Measurements from ENCODE around the gene NME1.

NME1 gene

GRCh38 chr17:51189628-51190027 lies 36.3 kb downstream of the NME1 start:
- H3K27ac Mint-ChIP-seq, result no peak overlapping the region
- DNase-seq (ENCODE audit: low spot score), result no peak
- H3K9me3 Mint-ChIP-seq, result no peaks in the 10 kb centered on the region
- no peak overlapping the region for H3K4me3 Mint-ChIP-seq
- no peaks in the 10 kb centered on the region for H3K27me3 Mint-ChIP-seq (ENCODE audit: low read depth)
- H3K36me3 Mint-ChIP-seq (ENCODE audit: low read depth), result peaks cover 30% of the 10 kb centered on the region
- peaks cover 2% of the 10 kb centered on the region for H3K4me1 Mint-ChIP-seq (ENCODE audit: low read depth)

DNA sequence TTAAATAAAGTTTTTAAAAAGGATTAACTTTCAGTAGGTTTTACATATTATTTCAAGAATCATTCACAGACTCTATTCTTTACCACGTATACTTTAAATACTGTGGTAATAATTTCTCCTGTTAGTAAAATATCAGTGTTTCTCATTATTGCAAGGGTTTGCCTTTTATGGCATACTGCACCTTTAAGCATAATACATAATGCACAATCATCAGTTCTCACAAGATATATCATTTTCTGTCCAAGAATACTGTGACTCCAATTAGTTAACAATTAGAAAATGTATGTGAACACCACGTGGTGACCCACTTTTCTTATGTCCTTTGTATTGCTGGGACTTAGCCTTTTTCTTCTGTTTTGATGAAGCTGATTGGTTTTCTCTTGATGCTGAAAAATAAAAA lies 38.5 kb downstream of the NME1 start:
- Mint-ChIP-seq H3K27ac (no peak overlapping the region), H3K27me3 (ENCODE audit: low read depth) (no peaks in the 10 kb centered on the region), H3K36me3 (ENCODE audit: low read depth) (peaks cover 22% of the 10 kb centered on the region), H3K4me1 (ENCODE audit: low read depth) (peaks cover 2% of the 10 kb centered on the region), H3K9me3 (no peaks in the 10 kb centered on the region), H3K4me3 (no peak overlapping the region)
- no peak for DNase-seq (ENCODE audit: low spot score)

GRCh38 chr17:51197754-51198153 lies 44.4 kb downstream of the NME1 start:
- H3K36me3 Mint-ChIP-seq (ENCODE audit: low read depth), result peaks cover 35% of the 10 kb centered on the region

GRCh38 chr17:51200295-51200694 lies 46.9 kb downstream of the NME1 start:
- no peaks in the 10 kb centered on the region for H3K27me3 Mint-ChIP-seq (ENCODE audit: low read depth)
- H3K4me1 Mint-ChIP-seq (ENCODE audit: low read depth), result peaks cover 8% of the 10 kb centered on the region
- H3K27ac Mint-ChIP-seq, result peak overlapping the region; percentile 89
- peaks cover 40% of the 10 kb centered on the region for H3K36me3 Mint-ChIP-seq (ENCODE audit: low read depth)
- no peaks in the 10 kb centered on the region for H3K9me3 Mint-ChIP-seq
- peak; percentile 10 for DNase-seq (ENCODE audit: low spot score)
- H3K4me3 Mint-ChIP-seq, result peak overlapping the region; percentile 26

More at GRCh38 chr17:51197754-51198153, 44.4 kb downstream of the NME1 start:
- Mint-ChIP-seq H3K27ac (no peak overlapping the region), H3K9me3 (no peaks in the 10 kb centered on the region), H3K4me1 (ENCODE audit: low read depth) (peaks cover 8% of the 10 kb centered on the region), H3K27me3 (ENCODE audit: low read depth) (no peaks in the 10 kb centered on the region), H3K4me3 (no peak overlapping the region)
- no peak for DNase-seq (ENCODE audit: low spot score)

DNA sequence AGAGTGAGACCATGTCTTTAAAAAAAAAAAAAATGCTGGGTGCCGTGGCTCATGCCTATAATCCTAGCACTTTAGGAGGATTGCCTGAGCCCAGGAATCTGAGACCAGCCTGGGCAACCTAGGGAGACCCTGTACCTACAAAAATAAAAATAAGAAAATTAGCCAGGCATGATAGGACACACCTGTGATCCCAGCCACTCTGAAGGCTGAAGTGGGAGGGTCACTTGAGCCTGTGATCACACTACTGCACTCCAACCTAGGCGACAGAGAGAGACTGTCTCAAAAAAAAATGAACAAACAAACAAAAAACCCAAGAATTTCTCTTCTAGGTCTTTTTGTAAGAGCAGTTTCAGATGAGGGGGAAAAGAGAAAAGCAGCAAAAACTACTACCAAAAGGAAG lies 47.5 kb downstream of the NME1 start:
- peaks cover 8% of the 10 kb centered on the region for H3K4me1 Mint-ChIP-seq (ENCODE audit: low read depth)
- H3K27ac Mint-ChIP-seq, result peak overlapping the region; percentile 89
- no peaks in the 10 kb centered on the region for H3K9me3 Mint-ChIP-seq
- peaks cover 43% of the 10 kb centered on the region for H3K36me3 Mint-ChIP-seq (ENCODE audit: low read depth)
- DNase-seq (ENCODE audit: low spot score), result no peak
- H3K4me3 Mint-ChIP-seq, result no peak overlapping the region
- H3K27me3 Mint-ChIP-seq (ENCODE audit: low read depth), result no peaks in the 10 kb centered on the region

GRCh38 chr17:51203838-51204237 lies 50.5 kb downstream of the NME1 start:
- Mint-ChIP-seq H3K4me1 (ENCODE audit: low read depth) (peaks cover 6% of the 10 kb centered on the region), H3K4me3 (no peak overlapping the region), H3K27me3 (ENCODE audit: low read depth) (no peaks in the 10 kb centered on the region), H3K36me3 (ENCODE audit: low read depth) (peaks cover 38% of the 10 kb centered on the region), H3K9me3 (no peaks in the 10 kb centered on the region), H3K27ac (no peak overlapping the region)
- no peak for DNase-seq (ENCODE audit: low spot score)

Data from T-helper 2 cell treated with Interferon-gamma antibody and Interleukin-4, amounts not matched to agents 5 μg/mL and 100 μg/mL, for 36 hours (primary cell).